Gastrocnemius medialis (tissue), 4 donors: ENCODE data around the gene SPAG6.

ENCODE experiments used
- CTCF ChIP-seq, 5 experiments: fragments of 450-650 bp in 3 of 5; fragments of 200-600 bp in 2 of 5; sonication (generic) in 2 of 5; IDR thresholded peaks in 4 of 5; conservative IDR thresholded peaks in 1 of 5; 1 replicate in 4 of 5; 2 replicates in 1 of 5; pipeline ENCODE4 v1.5.1; 2016 to 2019; ENCODE audit warnings: antibody characterized with exemption in 5 of 5, mild to moderate bottlenecking in 3 of 5, moderate library complexity in 3 of 5
- POLR2A ChIP-seq, 2 donors: fragments of 450-650 bp; IDR thresholded peaks; one replicate each; pipeline ENCODE4 v1.6.1; 2017; ENCODE audit warnings: antibody characterized with exemption in 2 of 2, mild to moderate bottlenecking in 2 of 2, moderate library complexity in 2 of 2

- TF ChIP-seq CTCF (IDR thresholded peaks at IDR 0.05 in 4 of 5, conservative IDR thresholded peaks at IDR 0.05 in 1 of 5) (no peak), POLR2A (IDR thresholded peaks at IDR 0.05) (no peak)
Measured at GRCh38 chr10:22319547-22319979, 25.7 kb upstream of the SPAG6 start.
